Immature natural killer cell (primary cell): ENCODE measurements around the gene MEF2D. TPM values are rescaled to one million over a fixed set of nuclear protein-coding genes. Genes with fewer than 3 reads are reported as not detected.

Experiments used
- DNase-seq, 3 donors: peaks; one replicate each; pipeline ENCODE4 v3.0.0; 2022; ENCODE audit warnings: mixed read lengths in 1 of 3
- H3K27ac Mint-ChIP-seq, 6 donors: one replicate each; pipeline ENCODE4 v1.8.0; 2020; ENCODE audit warnings: mixed read lengths in 6 of 6, mild to moderate bottlenecking in 5 of 6, inconsistent platforms in 4 of 6, moderate library complexity in 3 of 6
- H3K27me3 Mint-ChIP-seq, 3 donors: one replicate each; pipeline ENCODE4 v1.8.0; 2020 to 2021; ENCODE audit warnings: low read depth in 3 of 3, mild to moderate bottlenecking in 3 of 3, mixed read lengths in 3 of 3, moderate library complexity in 3 of 3, inconsistent platforms in 1 of 3
- H3K36me3 Mint-ChIP-seq, 3 donors: one replicate each; pipeline ENCODE4 v1.8.0; 2020; ENCODE audit warnings: mixed read lengths in 3 of 3, inconsistent platforms in 2 of 3, mild to moderate bottlenecking in 2 of 3
- H3K4me1 Mint-ChIP-seq, 2 donors: one replicate each; pipeline ENCODE4 v1.8.0; 2020; ENCODE audit warnings: inconsistent platforms in 2 of 2, mild to moderate bottlenecking in 2 of 2, mixed read lengths in 2 of 2, moderate library complexity in 1 of 2
- H3K4me3 Mint-ChIP-seq, 5 donors: one replicate each; pipeline ENCODE4 v1.8.0; 2020; ENCODE audit warnings: mild to moderate bottlenecking in 5 of 5, mixed read lengths in 5 of 5, inconsistent platforms in 3 of 5, moderate library complexity in 3 of 5
- H3K9me3 Mint-ChIP-seq, 6 donors: one replicate each; pipeline ENCODE4 v1.8.0; 2020; ENCODE audit warnings: mild to moderate bottlenecking in 6 of 6, mixed read lengths in 6 of 6, inconsistent platforms in 4 of 6, moderate library complexity in 3 of 6
- polyA plus RNA-seq, 3 donors: library from polyadenylated mRNA; unstranded; fragments of 300-500 nt; fragmentation: Illumina TruSeq; gene quantifications; one replicate each; pipeline ENCODE4 v1.2.3, GENCODE V29; 2021

The MEF2D gene
- polyA plus RNA-seq, 3 donors from 2014 or later: 5.0 to 22.8 (median 6.0) TPM

DNA sequence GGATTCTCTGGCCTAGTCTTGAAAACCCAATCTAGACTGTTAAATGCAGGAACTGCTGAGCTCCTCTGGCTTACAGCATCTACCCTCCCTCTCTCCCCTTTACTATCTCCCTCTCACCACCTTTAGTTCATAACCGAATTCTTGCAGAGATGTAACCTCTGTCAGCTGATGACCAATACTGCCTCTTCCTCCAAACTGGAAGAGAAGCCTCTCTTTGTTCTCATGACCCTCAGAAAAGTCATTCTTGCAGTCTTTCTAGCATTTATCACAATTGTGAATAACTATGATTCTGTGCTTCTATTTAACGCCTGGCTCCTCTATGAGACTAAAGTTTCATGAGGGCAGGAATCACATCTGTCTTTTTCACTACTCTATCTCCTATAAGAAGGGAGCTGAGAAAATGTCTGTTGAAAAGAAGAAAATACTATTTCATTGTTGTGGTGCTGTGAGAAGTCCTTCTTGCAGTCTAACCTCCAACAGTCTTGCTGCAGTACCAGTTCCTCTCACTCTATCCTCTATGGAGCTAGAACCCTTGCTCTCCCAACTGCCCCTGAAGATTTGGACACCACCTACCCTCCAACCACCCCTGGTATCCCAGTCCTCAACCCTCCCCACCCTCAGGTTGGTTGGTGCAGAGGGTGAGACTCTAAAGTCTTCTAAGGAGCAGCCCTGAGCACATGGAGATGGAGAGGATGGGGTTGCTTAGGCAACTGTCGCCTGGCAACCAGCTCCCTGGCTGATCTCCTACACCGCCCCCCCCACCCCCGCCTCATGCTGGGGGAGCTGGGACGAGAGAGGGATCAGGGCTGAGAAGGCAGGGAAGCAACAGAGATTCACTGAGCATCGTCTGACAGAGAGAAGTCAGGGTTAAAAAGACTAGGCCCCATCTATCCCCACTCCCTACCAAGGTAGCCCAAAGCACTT is 13.9 kb downstream of the MEF2D start:
- Mint-ChIP-seq H3K4me1 (peaks cover 89 to 96% of the 10 kb centered on the region in 2 donors), H3K27ac (peak overlapping the region; percentile 92 to 97 (median 93)), H3K9me3 (no peaks in the 10 kb centered on the region), H3K4me3 (peak overlapping the region in 2 of 5 donors; percentile 21 to 67), H3K36me3 (peaks cover 0 to 7% (median 0%) of the 10 kb centered on the region in 3 donors), H3K27me3 (peaks cover 18 to 35% (median 21%) of the 10 kb centered on the region in 3 donors)
- DNase-seq: no peak

DNA sequence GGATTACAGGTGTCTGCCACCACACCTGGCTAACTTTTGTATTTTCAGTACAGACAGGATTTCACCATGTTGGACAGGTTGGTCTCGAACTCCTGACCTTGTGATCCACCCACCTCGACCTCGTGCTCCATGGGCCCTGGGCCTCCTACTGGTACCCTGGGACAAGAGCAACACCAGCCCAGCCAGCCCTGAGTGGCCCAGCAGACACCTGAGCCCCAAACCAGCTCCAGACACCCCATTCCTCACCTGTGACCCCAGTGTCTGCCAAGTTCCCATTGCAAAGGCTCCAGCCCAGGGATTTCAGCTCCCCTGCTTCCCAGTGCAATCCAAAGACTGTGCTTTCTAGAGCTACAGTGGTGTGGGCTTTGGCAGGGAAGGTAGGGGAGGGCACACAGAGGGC is 14.6 kb downstream of the MEF2D start:
- Mint-ChIP-seq H3K27me3 (peaks cover 20 to 36% (median 20%) of the 10 kb centered on the region in 3 donors), H3K9me3 (no peaks in the 10 kb centered on the region), H3K4me1 (peaks cover 89 to 96% of the 10 kb centered on the region in 2 donors), H3K27ac (peak overlapping the region in 5 of 6 donors; percentile 13 to 93 (median 41)), H3K4me3 (no peak overlapping the region), H3K36me3 (peaks cover 0 to 14% (median under 1%) of the 10 kb centered on the region in 3 donors)
- DNase-seq: no peak

DNA sequence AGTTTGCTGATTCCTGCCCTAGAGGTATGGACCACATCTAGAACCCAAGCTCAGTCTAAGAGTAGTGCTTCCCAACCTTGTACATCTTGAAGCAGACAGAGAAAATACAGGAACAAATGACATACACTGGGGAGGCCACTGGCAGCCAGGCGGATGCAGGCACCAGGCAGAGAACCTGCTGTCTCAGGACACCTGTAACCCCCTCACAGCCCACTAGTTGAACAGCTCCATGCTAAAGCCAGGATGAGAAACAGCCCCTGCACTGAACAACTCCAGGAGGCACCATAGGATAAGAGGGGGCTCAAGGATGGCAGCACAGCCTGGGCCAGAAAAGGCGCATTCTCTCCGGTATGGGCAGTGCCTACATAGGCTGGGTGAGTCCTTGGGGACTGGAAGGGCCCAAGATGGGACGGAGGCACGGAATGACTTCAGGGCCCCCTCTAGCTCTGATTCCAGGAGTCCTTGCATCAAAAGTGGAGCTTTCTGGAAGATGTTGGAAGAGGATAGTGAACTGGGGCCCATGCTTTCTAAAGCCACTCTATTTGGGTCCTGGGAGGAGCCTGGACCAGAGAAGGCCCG is 16.0 kb downstream of the MEF2D start:
- DNase-seq: no peak
- Mint-ChIP-seq H3K4me1 (peaks cover 85 to 96% of the 10 kb centered on the region in 2 donors), H3K27ac (peak overlapping the region; percentile 42 to 88 (median 77)), H3K9me3 (no peaks in the 10 kb centered on the region), H3K4me3 (peak overlapping the region in 1 of 5 donors; percentile 29), H3K27me3 (peaks cover 26 to 39% (median 27%) of the 10 kb centered on the region in 3 donors), H3K36me3 (peaks cover 8 to 27% (median 9%) of the 10 kb centered on the region in 3 donors)

DNA sequence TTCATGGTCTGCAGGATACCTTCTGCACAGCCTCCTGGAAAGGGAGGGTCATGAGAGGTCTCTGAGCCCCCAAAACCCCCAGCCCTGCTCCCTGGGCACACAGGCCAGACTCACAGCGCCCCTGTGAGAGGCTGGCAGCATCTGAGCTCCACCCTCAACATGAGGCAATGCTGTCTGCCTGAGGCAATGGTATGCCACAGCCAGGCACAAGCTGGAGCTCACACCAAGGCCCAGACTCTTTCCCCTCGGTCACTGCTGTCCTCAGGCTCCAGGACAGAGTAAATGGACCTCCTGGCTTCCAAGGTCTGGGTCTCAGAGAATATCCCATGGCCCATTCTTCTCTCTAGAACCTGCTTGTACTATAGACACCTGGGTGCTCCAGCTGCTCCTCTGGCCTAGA is 17.2 kb downstream of the MEF2D start:
- peak overlapping the region in 5 of 6 donors; percentile 11 to 87 (median 65) for H3K27ac Mint-ChIP-seq
- H3K9me3 Mint-ChIP-seq: no peaks in the 10 kb centered on the region
- peaks cover 12 to 34% (median 13%) of the 10 kb centered on the region in 3 donors for H3K36me3 Mint-ChIP-seq
- peaks cover 27 to 42% (median 31%) of the 10 kb centered on the region in 3 donors for H3K27me3 Mint-ChIP-seq
- H3K4me3 Mint-ChIP-seq: peak overlapping the region in 1 of 5 donors; percentile 21
- DNase-seq: no peak
- H3K4me1 Mint-ChIP-seq: peaks cover 76 to 84% of the 10 kb centered on the region in 2 donors

DNA sequence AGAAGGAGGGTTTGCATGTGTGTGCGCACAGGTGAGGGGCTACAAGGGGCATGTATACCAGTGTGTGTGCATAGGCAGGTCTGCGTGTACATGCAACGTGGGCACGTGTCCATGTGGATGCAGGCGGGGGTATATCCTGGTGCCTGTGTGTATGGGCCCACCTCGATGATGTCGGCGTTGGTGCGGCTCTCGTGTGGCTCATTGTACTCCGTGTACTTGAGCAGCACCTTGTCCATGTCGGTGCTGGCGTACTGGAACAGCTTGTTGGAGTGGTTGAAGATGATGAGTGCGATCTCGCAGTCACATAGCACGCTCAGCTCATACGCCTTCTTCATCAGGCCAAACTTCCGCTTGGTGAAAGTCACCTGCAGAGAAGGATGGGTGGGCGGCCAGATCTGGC is 18.3 kb downstream of the MEF2D start:
- peaks cover 17 to 42% (median 21%) of the 10 kb centered on the region in 3 donors for H3K36me3 Mint-ChIP-seq
- H3K27ac Mint-ChIP-seq: peak overlapping the region; percentile 51 to 93 (median 87)
- peaks cover 68 to 79% of the 10 kb centered on the region in 2 donors for H3K4me1 Mint-ChIP-seq
- no peaks in the 10 kb centered on the region for H3K9me3 Mint-ChIP-seq
- peaks cover 26 to 39% (median 29%) of the 10 kb centered on the region in 3 donors for H3K27me3 Mint-ChIP-seq
- H3K4me3 Mint-ChIP-seq: no peak overlapping the region
- no peak for DNase-seq

DNA sequence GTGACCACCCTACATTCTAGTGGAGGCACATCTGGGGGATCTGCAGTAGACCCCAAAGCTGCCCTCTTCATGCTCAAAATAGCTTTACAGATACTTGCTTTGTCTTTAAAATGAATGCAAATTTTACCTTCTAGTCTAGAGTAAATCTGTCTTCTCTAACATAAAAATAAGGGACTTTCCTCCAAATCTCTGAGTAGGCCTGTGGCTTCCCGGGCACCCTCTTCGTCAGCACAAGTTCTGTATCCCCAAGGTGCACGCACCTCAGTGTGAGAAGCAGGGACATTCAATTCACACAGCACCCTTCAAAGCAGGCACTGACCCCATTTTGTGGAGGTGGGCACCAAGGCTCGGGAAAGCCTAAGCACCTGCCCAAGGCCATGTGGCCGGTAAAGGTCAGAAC is 19.0 kb downstream of the MEF2D start:
- H3K27ac Mint-ChIP-seq: peak overlapping the region; percentile 73 to 93 (median 88)
- no peak for DNase-seq
- H3K4me3 Mint-ChIP-seq: peak overlapping the region in 1 of 5 donors; percentile 73
- H3K36me3 Mint-ChIP-seq: peaks cover 21 to 50% (median 23%) of the 10 kb centered on the region in 3 donors
- peaks cover 60 to 76% of the 10 kb centered on the region in 2 donors for H3K4me1 Mint-ChIP-seq
- H3K27me3 Mint-ChIP-seq: peaks cover 28 to 41% (median 31%) of the 10 kb centered on the region in 3 donors
- H3K9me3 Mint-ChIP-seq: no peaks in the 10 kb centered on the region

DNA sequence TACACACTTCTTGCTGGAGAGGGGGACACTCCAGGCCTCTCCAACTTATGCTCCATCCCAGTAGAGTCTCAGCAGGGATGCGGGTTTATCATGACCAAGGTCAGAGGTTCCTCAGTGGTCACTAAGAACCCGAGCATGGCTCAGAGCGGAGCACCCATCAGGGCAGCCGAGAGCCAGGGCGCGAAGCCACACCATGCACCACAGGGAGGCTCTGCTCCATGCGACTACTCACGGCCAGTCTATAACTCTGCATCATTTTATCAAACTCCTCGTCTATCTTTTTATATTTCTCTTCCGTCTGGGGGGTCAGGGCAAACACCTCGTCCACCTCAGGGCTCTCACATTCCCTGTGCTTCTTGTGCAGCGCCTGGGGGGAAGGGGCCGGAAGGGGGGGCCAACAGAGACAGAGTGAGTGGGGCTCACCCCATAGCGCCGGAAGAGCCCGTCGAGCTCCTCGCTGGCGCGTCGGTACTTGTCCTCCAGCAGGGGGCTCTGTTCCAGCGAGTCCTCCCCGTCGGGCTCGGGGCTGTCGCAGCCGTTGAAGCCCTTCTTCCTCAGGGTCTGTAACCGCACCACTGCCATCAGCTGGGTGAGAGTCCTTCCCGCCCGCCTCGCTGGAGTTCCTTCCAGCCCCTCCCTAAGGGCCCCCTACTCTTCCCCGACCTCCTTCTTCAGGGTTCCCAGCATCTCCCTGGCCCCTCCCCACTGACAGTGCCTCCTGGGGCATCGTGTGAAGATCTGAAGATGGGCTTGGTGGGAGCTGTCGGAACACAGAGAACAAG is 20.0 kb downstream of the MEF2D start:
- Mint-ChIP-seq H3K4me1 (peaks cover 56 to 72% of the 10 kb centered on the region in 2 donors), H3K27ac (peak overlapping the region; percentile 73 to 93 (median 88)), H3K36me3 (peaks cover 27 to 58% (median 32%) of the 10 kb centered on the region in 3 donors), H3K4me3 (peak overlapping the region; percentile 33 to 74 (median 50)), H3K27me3 (peaks cover 28 to 38% (median 37%) of the 10 kb centered on the region in 3 donors), H3K9me3 (no peaks in the 10 kb centered on the region)
- peak; percentile 74 to 85 (median 79) for DNase-seq

DNA sequence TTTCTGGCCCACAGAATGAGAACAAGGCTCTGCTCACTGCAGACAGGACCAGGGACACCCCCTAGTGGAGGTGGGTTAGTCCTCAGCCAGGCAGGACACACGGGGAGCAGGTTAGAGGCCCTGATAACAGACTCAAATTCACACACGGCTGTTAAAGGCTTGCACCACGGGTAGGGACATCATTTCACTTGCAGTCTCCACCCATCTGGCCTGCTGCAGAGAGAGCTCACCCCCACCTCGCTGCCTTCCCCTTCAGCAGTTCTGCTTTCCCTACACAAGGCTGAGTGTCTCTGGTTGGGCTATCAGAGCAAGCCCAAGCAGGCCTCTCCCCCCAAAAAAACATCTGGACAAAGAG is 20.6 kb downstream of the MEF2D start:
- peaks cover 27 to 61% (median 34%) of the 10 kb centered on the region in 3 donors for H3K36me3 Mint-ChIP-seq
- H3K9me3 Mint-ChIP-seq: no peaks in the 10 kb centered on the region
- peak overlapping the region; percentile 73 to 93 (median 88) for H3K27ac Mint-ChIP-seq
- H3K4me3 Mint-ChIP-seq: peak overlapping the region in 2 of 5 donors; percentile 6 to 73
- H3K27me3 Mint-ChIP-seq: peaks cover 31 to 42% (median 38%) of the 10 kb centered on the region in 3 donors
- no peak for DNase-seq
- peaks cover 53 to 65% of the 10 kb centered on the region in 2 donors for H3K4me1 Mint-ChIP-seq

DNA sequence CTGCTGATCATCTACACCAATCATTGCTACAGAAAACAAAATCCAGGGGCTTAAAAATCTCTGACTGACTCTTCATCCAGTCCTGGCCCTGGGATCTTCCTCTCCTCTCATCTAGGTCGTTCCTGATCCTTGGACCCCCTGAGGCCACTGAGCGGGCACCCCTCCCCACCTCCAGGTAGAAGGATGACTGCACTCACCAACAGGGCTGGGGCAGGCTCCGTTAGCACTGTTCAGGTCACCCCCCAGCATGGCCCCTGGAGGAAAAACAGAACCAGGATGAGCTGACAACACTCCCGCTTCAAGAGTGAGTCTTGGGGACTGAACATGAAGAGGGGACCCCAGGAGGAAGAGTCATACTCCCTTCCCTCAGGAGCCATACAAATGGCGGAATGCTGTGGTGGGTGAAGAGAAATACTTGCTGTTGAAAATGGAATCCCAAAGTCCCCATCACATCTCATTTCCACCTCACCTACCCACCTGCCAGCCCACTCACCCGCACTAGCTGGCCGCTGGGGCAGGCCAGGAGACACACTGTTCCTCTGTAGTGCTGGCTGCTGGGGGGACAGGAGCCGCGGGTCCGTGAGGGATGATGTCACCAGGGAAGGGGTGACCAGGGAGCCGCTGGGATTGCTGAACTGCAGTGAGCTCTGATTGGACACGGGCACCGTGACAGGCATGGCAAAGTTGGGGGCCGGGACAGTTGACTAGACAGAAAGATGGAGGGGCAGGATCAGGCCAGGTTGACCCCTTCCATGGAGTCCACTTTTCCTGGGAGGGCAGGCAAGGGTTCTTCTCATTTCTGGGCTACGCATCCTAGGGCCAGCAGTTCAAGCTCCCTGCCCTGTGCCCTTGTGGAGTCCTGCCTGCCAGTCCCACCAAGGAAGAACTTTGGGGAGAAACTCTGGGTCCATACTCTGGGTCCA is 21.2 kb downstream of the MEF2D start:
- no peaks in the 10 kb centered on the region for H3K9me3 Mint-ChIP-seq
- H3K4me1 Mint-ChIP-seq: peaks cover 47 to 59% of the 10 kb centered on the region in 2 donors
- peak overlapping the region in 1 of 5 donors; percentile 3 for H3K4me3 Mint-ChIP-seq
- no peak for DNase-seq
- peak overlapping the region; percentile 27 to 81 (median 62) for H3K27ac Mint-ChIP-seq
- peaks cover 27 to 63% (median 34%) of the 10 kb centered on the region in 3 donors for H3K36me3 Mint-ChIP-seq
- peaks cover 31 to 41% (median 39%) of the 10 kb centered on the region in 3 donors for H3K27me3 Mint-ChIP-seq

DNA sequence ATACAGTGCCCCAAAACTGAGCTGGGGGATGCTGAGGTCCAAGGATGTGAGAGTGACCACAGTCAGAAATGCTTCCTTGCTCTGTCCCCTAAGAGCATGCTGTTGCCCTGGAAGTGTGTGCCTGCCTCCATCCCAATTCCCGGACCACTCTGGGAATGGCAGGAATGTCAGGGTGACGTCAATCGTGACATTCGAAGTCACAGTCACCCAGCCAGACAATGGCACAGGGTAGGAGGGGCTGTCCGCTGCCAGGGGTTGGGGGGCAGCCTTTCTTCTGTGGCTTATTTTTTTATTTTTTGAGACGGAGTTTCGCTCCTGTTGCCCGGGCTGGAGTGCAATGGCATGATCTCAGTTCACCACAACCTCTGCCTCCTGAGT is 22.3 kb downstream of the MEF2D start:
- Mint-ChIP-seq H3K9me3 (no peaks in the 10 kb centered on the region), H3K4me1 (peaks cover 38 to 48% of the 10 kb centered on the region in 2 donors), H3K36me3 (peaks cover 31 to 74% (median 43%) of the 10 kb centered on the region in 3 donors), H3K4me3 (no peak overlapping the region), H3K27me3 (peaks cover 33 to 47% (median 38%) of the 10 kb centered on the region in 3 donors), H3K27ac (peak overlapping the region in 4 of 6 donors; percentile 37 to 58 (median 44))
- DNase-seq: no peak

DNA sequence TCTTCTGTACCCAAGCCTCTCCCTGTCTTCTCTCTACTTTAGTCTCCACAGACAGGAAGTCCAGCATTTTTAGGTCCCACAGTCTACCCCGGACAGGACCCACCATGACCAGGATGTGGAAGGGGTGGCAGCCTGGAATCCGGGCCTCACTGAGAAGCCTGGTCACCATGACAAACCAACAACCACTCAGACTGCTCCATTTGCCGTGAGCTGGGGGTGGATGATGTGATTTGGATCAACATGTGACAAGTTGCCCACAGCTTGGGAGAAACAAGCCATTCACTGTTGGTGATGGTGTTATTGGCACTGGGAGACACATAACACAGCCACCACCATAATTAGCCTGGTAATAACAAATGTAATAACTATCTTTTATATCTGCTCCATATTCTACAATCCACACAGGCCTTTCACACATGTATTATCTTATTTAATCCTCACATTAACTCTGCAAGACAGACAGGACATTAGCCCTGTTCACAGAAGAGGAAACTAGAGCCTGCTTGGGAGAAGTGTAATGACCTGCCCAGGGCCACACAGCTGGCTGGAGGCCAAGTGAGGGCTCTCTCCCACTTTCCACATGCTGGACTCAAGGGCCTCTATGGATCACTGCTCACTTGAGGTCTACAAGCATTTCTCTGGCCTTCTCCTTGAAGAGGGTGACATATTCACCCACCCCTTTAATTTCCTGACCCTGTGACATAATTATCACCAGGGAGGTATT is 22.9 kb downstream of the MEF2D start:
- H3K27me3 Mint-ChIP-seq: peaks cover 32 to 49% (median 37%) of the 10 kb centered on the region in 3 donors
- peaks cover 34 to 42% of the 10 kb centered on the region in 2 donors for H3K4me1 Mint-ChIP-seq
- peaks cover 31 to 76% (median 43%) of the 10 kb centered on the region in 3 donors for H3K36me3 Mint-ChIP-seq
- H3K9me3 Mint-ChIP-seq: no peaks in the 10 kb centered on the region
- DNase-seq: no peak
- peak overlapping the region in 5 of 6 donors; percentile 20 to 58 (median 40) for H3K27ac Mint-ChIP-seq
- H3K4me3 Mint-ChIP-seq: no peak overlapping the region
